Prostate gland (tissue), 2 donors: Measurements from ENCODE around the gene VRK1.

Experiments used
- CTCF ChIP-seq, 4 experiments: fragments of 200-600 bp in 2 of 4; fragments of 450-650 bp in 2 of 4; sonication (generic) in 2 of 4; IDR thresholded peaks; 1 replicate in 3 of 4; 2 replicates in 1 of 4; pipeline ENCODE4 v1.5.1; 2016 to 2019; ENCODE audit warnings: antibody characterized with exemption in 4 of 4, mild to moderate bottlenecking in 2 of 4, moderate library complexity in 2 of 4
- POLR2A ChIP-seq: fragments of 450-650 bp; IDR thresholded peaks from one replicate; pipeline ENCODE4 v1.6.1; 2016; ENCODE audit warnings: antibody characterized with exemption, mild to moderate bottlenecking
- POLR2AphosphoS5 ChIP-seq: sonication (generic); formaldehyde crosslinking; IDR thresholded peaks from one replicate; pipeline ENCODE4 v1.6.1; 2017; ENCODE audit warnings: antibody characterized with exemption

- no peak for TF ChIP-seq CTCF (IDR thresholded peaks at IDR 0.05)
- TF ChIP-seq POLR2A, result no peak
- TF ChIP-seq POLR2AphosphoS5, result no peak
Measured at GRCh38 chr14:96897184-96897583, 100.0 kb downstream of the VRK1 start.
